GM12874 (cell line): Measurements from ENCODE around the gene FRK.

Experiments
- TF ChIP-seq, protein P1 (sequence below): IDR thresholded peaks from 2 replicates; pipeline ENCODE4 v1.5.1; 2011; ENCODE audit warnings: low read depth, mild to moderate bottlenecking, control low read depth, low read length, moderate library complexity; ENCODE audit not compliant: insufficient read depth

The FRK gene

DNA sequence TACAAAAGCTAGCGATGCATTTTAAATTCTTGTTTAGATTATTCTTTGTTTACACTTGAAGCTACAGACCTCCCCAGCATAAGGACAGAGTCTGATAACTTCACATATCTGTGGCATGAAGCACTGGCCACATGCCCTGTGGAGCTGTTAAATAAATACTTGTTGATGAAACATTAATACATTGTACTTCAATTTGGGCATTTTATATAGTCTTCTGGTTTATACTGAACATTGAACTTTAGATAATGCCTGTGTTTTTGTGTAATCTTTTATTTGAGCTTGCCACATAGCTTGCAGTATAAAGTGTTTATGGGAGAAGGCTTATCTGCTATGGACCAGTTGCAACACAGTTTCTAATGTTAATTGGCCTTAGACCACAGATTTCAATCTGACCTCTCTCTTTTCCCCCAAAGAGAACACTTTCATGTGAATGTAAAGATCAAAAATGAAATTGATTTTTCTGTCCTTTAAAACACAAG lies 48.2 kb downstream of the FRK start:
- TF ChIP-seq, protein P1, sequence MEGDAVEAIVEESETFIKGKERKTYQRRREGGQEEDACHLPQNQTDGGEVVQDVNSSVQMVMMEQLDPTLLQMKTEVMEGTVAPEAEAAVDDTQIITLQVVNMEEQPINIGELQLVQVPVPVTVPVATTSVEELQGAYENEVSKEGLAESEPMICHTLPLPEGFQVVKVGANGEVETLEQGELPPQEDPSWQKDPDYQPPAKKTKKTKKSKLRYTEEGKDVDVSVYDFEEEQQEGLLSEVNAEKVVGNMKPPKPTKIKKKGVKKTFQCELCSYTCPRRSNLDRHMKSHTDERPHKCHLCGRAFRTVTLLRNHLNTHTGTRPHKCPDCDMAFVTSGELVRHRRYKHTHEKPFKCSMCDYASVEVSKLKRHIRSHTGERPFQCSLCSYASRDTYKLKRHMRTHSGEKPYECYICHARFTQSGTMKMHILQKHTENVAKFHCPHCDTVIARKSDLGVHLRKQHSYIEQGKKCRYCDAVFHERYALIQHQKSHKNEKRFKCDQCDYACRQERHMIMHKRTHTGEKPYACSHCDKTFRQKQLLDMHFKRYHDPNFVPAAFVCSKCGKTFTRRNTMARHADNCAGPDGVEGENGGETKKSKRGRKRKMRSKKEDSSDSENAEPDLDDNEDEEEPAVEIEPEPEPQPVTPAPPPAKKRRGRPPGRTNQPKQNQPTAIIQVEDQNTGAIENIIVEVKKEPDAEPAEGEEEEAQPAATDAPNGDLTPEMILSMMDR, result no peak

GRCh38 chr6:116011520-116011919 lies 49.2 kb downstream of the FRK start:
- TF ChIP-seq, protein P1, result no peak

- TF ChIP-seq, protein P1, result peak; percentile 69
These were observed 49.8 kb downstream of the FRK start for GRCh38 chr6:116010790-116011401.

DNA sequence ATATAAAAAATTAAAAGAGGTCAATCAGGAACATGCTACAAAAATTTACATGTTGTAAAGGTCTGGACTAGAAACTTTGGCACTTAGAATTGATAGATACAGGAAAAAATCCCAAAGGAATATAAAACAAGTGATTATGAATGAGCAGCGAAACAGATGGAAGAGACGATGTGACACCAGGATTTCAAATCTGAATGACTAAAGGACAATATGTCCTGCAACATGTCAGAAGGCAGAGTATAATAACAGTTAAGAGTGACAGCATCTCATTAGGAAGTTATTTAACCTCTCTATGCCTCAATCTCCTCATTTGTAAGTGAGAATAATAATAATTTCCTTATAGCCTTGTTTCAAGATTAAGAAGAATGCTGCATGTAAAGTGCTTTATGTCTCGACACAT lies 50.3 kb downstream of the FRK start:
- TF ChIP-seq, protein P1, result no peak

DNA sequence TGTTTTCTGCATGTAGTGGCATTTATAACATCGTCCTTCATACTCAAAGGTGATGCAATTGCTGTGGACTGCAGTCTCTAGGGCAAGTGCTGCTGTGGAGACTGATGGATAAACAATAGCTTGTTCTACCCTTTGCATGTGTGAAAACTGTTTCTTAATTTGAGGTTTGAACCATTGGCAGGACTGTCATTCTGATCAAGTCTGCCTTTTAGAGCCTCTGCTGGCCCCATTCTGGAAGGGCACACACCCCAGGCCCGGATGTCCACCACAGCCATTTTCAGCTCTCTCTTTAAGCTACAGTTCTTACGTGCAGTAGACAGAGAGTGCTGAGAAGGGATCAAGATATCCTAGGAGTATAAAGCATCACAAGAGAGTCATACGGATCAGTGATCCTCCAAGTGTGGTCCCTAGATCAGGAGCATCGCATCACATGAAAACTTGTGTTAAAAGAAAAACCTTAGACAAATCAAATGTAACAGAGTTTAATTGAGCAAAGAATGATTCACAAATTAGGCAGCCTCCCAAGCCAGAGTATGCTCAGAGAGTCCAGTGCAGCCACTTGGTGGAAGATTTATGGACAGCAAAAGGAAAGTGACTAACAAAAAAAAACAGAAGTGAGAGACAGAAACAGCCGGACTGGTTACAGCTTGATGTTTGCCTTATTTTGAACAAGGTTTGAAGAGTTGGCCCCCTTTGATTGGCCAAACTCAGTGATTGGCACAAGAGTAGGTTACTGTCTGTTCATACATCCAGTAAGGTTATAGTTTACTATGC lies 52.0 kb downstream of the FRK start:
- TF ChIP-seq, protein P1, result no peak

GRCh38 chr6:116004841-116005815 lies 55.6 kb downstream of the FRK start:
- TF ChIP-seq, protein P1, result no peak

- TF ChIP-seq, protein P1, result no peak
These were observed 57.0 kb downstream of the FRK start for GRCh38 chr6:116003668-116004067.
